ENCODE results near the gene NOP9. TPM values are rescaled to one million over a fixed set of nuclear protein-coding genes. Genes with fewer than 3 reads are reported as not detected.

The NOP9 gene
- total RNA-seq, 1 experiment from 2014 or later, result 39.4 TPM

- Histone ChIP-seq H3K9me3 (ENCODE audit: control insufficient read depth in 1 of 2, insufficient read depth in 1 of 2, low read depth in 1 of 2, low read length in 2 of 2) (no peaks in the 10 kb centered on the region), H3K4me1 (ENCODE audit: control insufficient read depth in 1 of 2, insufficient read depth in 2 of 2, low read length in 2 of 2) (no peaks in the 10 kb centered on the region), H4K20me1 (ENCODE audit: insufficient read depth) (no peaks in the 10 kb centered on the region), H3K4me2 (ENCODE audit: low read length) (no peak overlapping the region), H3K27ac (ENCODE audit: low read depth, low read length) (no peak overlapping the region), H3K4me3 (replicated peaks in 1 of 2; ENCODE audit: low read depth in 1 of 2, low read length in 2 of 2) (no peak overlapping the region), H3K9me2 (ENCODE audit: insufficient read depth) (no peaks in the 10 kb centered on the region), H3K27me3 (ENCODE audit: insufficient read depth, low read length) (no peaks in the 10 kb centered on the region), H3K36me3 (ENCODE audit: control insufficient read depth in 1 of 2, insufficient read depth in 2 of 2, low read length in 2 of 2) (no peaks in the 10 kb centered on the region), H2AFZ (ENCODE audit: low read depth, low read length, poor library complexity, severe bottlenecking) (no peak overlapping the region), H3K79me2 (ENCODE audit: insufficient read depth, low read length) (no peaks in the 10 kb centered on the region), H3K9ac (ENCODE audit: low read length) (no peak overlapping the region)
- TF ChIP-seq ELF1 (IDR thresholded peaks at IDR 0.05; ENCODE audit: borderline replicate concordance, low read depth), result no peak
- TF ChIP-seq, protein P1, sequence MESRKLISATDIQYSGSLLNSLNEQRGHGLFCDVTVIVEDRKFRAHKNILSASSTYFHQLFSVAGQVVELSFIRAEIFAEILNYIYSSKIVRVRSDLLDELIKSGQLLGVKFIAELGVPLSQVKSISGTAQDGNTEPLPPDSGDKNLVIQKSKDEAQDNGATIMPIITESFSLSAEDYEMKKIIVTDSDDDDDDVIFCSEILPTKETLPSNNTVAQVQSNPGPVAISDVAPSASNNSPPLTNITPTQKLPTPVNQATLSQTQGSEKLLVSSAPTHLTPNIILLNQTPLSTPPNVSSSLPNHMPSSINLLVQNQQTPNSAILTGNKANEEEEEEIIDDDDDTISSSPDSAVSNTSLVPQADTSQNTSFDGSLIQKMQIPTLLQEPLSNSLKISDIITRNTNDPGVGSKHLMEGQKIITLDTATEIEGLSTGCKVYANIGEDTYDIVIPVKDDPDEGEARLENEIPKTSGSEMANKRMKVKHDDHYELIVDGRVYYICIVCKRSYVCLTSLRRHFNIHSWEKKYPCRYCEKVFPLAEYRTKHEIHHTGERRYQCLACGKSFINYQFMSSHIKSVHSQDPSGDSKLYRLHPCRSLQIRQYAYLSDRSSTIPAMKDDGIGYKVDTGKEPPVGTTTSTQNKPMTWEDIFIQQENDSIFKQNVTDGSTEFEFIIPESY (IDR thresholded peaks at IDR 0.05; ENCODE audit: extremely low read depth, insufficient replicate concordance, low read length), result no peak
- TF ChIP-seq SRF (IDR thresholded peaks at IDR 0.05; ENCODE audit: low read depth), result no peak
- TF ChIP-seq SP1 (IDR thresholded peaks at IDR 0.05; ENCODE audit: low read depth), result no peak
- TF ChIP-seq ZFX (IDR thresholded peaks at IDR 0.05), result no peak
- no peak for TF ChIP-seq MAX (IDR thresholded peaks at IDR 0.05)
- TF ChIP-seq EZH2 (IDR thresholded peaks at IDR 0.05), result no peak
- no peak for TF ChIP-seq POLR2A (IDR thresholded peaks at IDR 0.05; ENCODE audit: borderline replicate concordance, extremely low read depth, insufficient read depth, insufficient read length)
- TF ChIP-seq POLR2AphosphoS5 (IDR thresholded peaks at IDR 0.05; ENCODE audit: low read depth, low read length), result no peak
- no peak for TF ChIP-seq ATF3 (IDR thresholded peaks at IDR 0.05)
- no peak for TF ChIP-seq RAD21 (IDR thresholded peaks at IDR 0.05; ENCODE audit: low read depth)
- ChIA-PET CTCF (interaction anchor here (2.7 kb wide), 1 partner anchor 88 kb away, joined by 9 read pairs; no protein-coding TSS in a partner anchor), POLR2A (no interaction called here), RAD21 (ENCODE audit: low non-redundant PET in 1 of 2, low total read pairs in 2 of 2, uncharacterized antibody in 2 of 2, unreplicated experiment in 2 of 2) (no interaction called here)
- ATAC-seq, result no peak
- no TSS peak for BruUV-seq (replicated peaks)
- intact Hi-C loops (cut with micrococcal nuclease), result no loop called here
- no peak for DNase-seq (ENCODE audit: low read depth, low spot score)
These were observed 44.4 kb downstream of the NOP9 start for GRCh38 chr14:24343795-24344660.
